OCI-LY7 (cell line): Measurements from ENCODE around the gene ABCC1. TPM values are rescaled to one million over a fixed set of nuclear protein-coding genes. Genes with fewer than 3 reads are reported as not detected.
A peak's percentile ranks its signal among the peaks of the same experiment; 100 is the strongest.

Experiments used
- BruUV-seq: library from RNA; stranded (reverse); fragments of 400-500 nt; replicated peaks from 2 replicates; lab custom pipeline; 2021; lab: Mats Ljungman, UMichigan
- CTCF ChIA-PET: fragments of 300-600 bp; sonication (Branson Sonifier 250); formaldehyde crosslinking; loops from one replicate; lab custom pipeline; 2022; ENCODE audit warnings: antibody characterized with exemption; ENCODE audit not compliant: unreplicated experiment; lab: Charles Lee
- POLR2A ChIA-PET: fragments of 300-600 bp; sonication (Branson Sonifier 250); formaldehyde crosslinking; loops from one replicate; lab custom pipeline; 2022; ENCODE audit warnings: antibody characterized with exemption; lab: Charles Lee
- DNase-seq: peaks from one replicate; pipeline ENCODE4 v3.0.0-alpha.2; 2015; ENCODE audit warnings: low spot score
- H2AFZ ChIP-seq: fragments of 200-600 bp; sonication (generic), shearing (Covaris generic); 2 replicates; pipeline ENCODE4 v1.6.1; 2014; ENCODE audit warnings: mild to moderate bottlenecking, antibody characterized with exemption, low read length, moderate library complexity
- H3K27ac ChIP-seq: fragments of 200-600 bp; sonication (generic); 2 replicates; pipeline ENCODE4 v1.5.1; 2014; ENCODE audit warnings: mixed run types, low read depth, mild to moderate bottlenecking, moderate library complexity, low read length, inconsistent platforms; ENCODE audit not compliant: poor library complexity, severe bottlenecking
- H3K36me3 ChIP-seq: fragments of 200-600 bp; sonication (generic); 2 replicates; pipeline ENCODE4 v1.6.1; 2014; ENCODE audit warnings: mild to moderate bottlenecking, antibody characterized with exemption, low read length, moderate library complexity, mixed read lengths; ENCODE audit not compliant: insufficient read depth
- H3K4me1 ChIP-seq: fragments of 200-600 bp; sonication (generic); 2 replicates; pipeline ENCODE4 v1.5.1; 2014; ENCODE audit warnings: mild to moderate bottlenecking, low read length; ENCODE audit not compliant: insufficient read depth, poor library complexity, severe bottlenecking
- H3K4me2 ChIP-seq: fragments of 200-600 bp; sonication (generic); 2 replicates; pipeline ENCODE4 v1.6.1; 2014; ENCODE audit warnings: mild to moderate bottlenecking, low read length
- H3K4me3 ChIP-seq: fragments of 200-600 bp; sonication (generic); 2 replicates; pipeline ENCODE4 v1.5.1; 2014; ENCODE audit warnings: mild to moderate bottlenecking, low read depth, low read length; ENCODE audit not compliant: poor library complexity, severe bottlenecking
- H3K79me2 ChIP-seq: fragments of 200-600 bp; sonication (generic); 2 replicates; pipeline ENCODE4 v1.6.1; 2016; ENCODE audit warnings: low read depth, mild to moderate bottlenecking, low read length, moderate library complexity, mixed read lengths; ENCODE audit not compliant: insufficient read depth
- H3K9me2 ChIP-seq: fragments of 200-600 bp; sonication (generic); 2 replicates; pipeline ENCODE4 v1.6.1; 2016; ENCODE audit warnings: mild to moderate bottlenecking, low read length, mixed read lengths; ENCODE audit not compliant: insufficient read depth
- H3K9me3 ChIP-seq: fragments of 200-600 bp; sonication (generic); 2 replicates; pipeline ENCODE4 v1.6.1; 2014; ENCODE audit warnings: mild to moderate bottlenecking, mixed run types, low read length, mixed read lengths
- H4K20me1 ChIP-seq: fragments of 200-600 bp; sonication (generic); 2 replicates; pipeline ENCODE4 v1.6.1; 2014; ENCODE audit warnings: mild to moderate bottlenecking, antibody characterized with exemption, low read length, moderate library complexity, mixed read lengths; ENCODE audit not compliant: insufficient read depth
- CTCF ChIP-seq: fragments of 200-600 bp; sonication (generic); conservative IDR thresholded peaks from 2 replicates; pipeline ENCODE4 v1.5.1; 2014; ENCODE audit warnings: mild to moderate bottlenecking, antibody characterized with exemption, low read length, moderate library complexity, mixed read lengths
- EZH2phosphoT487 ChIP-seq: fragments of 200-600 bp; sonication (generic); IDR thresholded peaks from 2 replicates; pipeline ENCODE4 v1.6.1; 2018; ENCODE audit warnings: low read depth, borderline replicate concordance, mild to moderate bottlenecking, mixed run types, antibody characterized with exemption, low read length, moderate library complexity, mixed read lengths
- intact Hi-C: fragments of 100-400 bp; cut with micrococcal nuclease; formaldehyde crosslinking; loops from one replicate; pipeline ENCODE4 v1.10.0; 2022; ENCODE audit not compliant: unreplicated experiment
- total RNA-seq, 2 experiments: library from RNA; depleted of rRNA in 1 of 2; stranded (reverse); fragments of >200 nt in 1 of 2; shearing (Covaris generic) in 1 of 2; gene quantifications; 2 replicates each; pipeline ENCODE4 v1.2.3, GENCODE V29; 2014 to 2022

ABCC1 gene
- total RNA-seq, 2 experiments from 2014 or later, result 39.9 to 71.8 TPM

GRCh38 chr16:16144416-16144815 lies 195.0 kb downstream of the ABCC1 start:
- H3K27ac ChIP-seq, result no peak overlapping the region
- no peak overlapping the region for H3K4me2 ChIP-seq
- POLR2A ChIA-PET, result no interaction called here
- H2AFZ ChIP-seq, result no peak overlapping the region
- BruUV-seq, result no TSS peak
- DNase-seq, result no peak
- no peaks in the 10 kb centered on the region for H3K9me2 ChIP-seq
- peaks cover 60% of the 10 kb centered on the region for H3K36me3 ChIP-seq
- CTCF ChIA-PET, result no interaction called here
- intact Hi-C loops, result no loop called here
- no peaks in the 10 kb centered on the region for H3K9me3 ChIP-seq
- no peaks in the 10 kb centered on the region for H3K79me2 ChIP-seq
- TF ChIP-seq CTCF (no peak), EZH2phosphoT487 (no peak)
- no peaks in the 10 kb centered on the region for H4K20me1 ChIP-seq
- H3K4me1 ChIP-seq, result peaks cover 12% of the 10 kb centered on the region
- H3K4me3 ChIP-seq, result no peak overlapping the region

- BruUV-seq, result no TSS peak
- peaks cover 51% of the 10 kb centered on the region for H3K36me3 ChIP-seq
- H3K4me2 ChIP-seq, result no peak overlapping the region
- no peaks in the 10 kb centered on the region for H3K79me2 ChIP-seq
- no peak overlapping the region for H3K4me3 ChIP-seq
- H3K9me2 ChIP-seq, result no peaks in the 10 kb centered on the region
- CTCF ChIA-PET, result no interaction called here
- H3K4me1 ChIP-seq, result peaks cover 12% of the 10 kb centered on the region
- H3K27ac ChIP-seq, result no peak overlapping the region
- no peaks in the 10 kb centered on the region for H4K20me1 ChIP-seq
- TF ChIP-seq CTCF (0 out of 2 replicates have a peak, but pooled peaks have one; percentile 24), EZH2phosphoT487 (no peak)
- intact Hi-C loops, result no loop called here
- POLR2A ChIA-PET, result no interaction called here
- no peak overlapping the region for H2AFZ ChIP-seq
- DNase-seq, result no peak
- H3K9me3 ChIP-seq, result no peaks in the 10 kb centered on the region
These were observed 195.9 kb downstream of the ABCC1 start for GRCh38 chr16:16145286-16145685.

- no peak overlapping the region for H3K4me3 ChIP-seq
- H4K20me1 ChIP-seq, result no peaks in the 10 kb centered on the region
- no peak overlapping the region for H3K27ac ChIP-seq
- TF ChIP-seq CTCF (no peak), EZH2phosphoT487 (no peak)
- H2AFZ ChIP-seq, result no peak overlapping the region
- intact Hi-C loops, result no loop called here
- H3K4me1 ChIP-seq, result peaks cover 12% of the 10 kb centered on the region
- no peaks in the 10 kb centered on the region for H3K79me2 ChIP-seq
- H3K9me2 ChIP-seq, result no peaks in the 10 kb centered on the region
- ChIA-PET CTCF (no interaction called here), POLR2A (no interaction called here)
- no peaks in the 10 kb centered on the region for H3K9me3 ChIP-seq
- H3K36me3 ChIP-seq, result peaks cover 38% of the 10 kb centered on the region
- H3K4me2 ChIP-seq, result no peak overlapping the region
- no TSS peak for BruUV-seq
- DNase-seq, result no peak
These were observed 197.2 kb downstream of the ABCC1 start for GRCh38 chr16:16146380-16147315.
